ENCODE data around the gene CCNY.

Gene CCNY

GRCh38 chr10:35608328-35608672 is 272.0 kb downstream of the CCNY start:
- DNase-seq (ENCODE audit: low read depth in 3 of 3, low spot score in 1 of 3), result no peak

GRCh38 chr10:35611750-35612149 is 275.4 kb downstream of the CCNY start:
- DNase-seq (ENCODE audit: low read depth in 3 of 3, low spot score in 1 of 3), result no peak

GRCh38 chr10:35612385-35613106 is 276.2 kb downstream of the CCNY start:
- DNase-seq (ENCODE audit: low read depth in 3 of 3, low spot score in 1 of 3), result no peak

GRCh38 chr10:35613107-35613440 is 276.8 kb downstream of the CCNY start:
- DNase-seq (ENCODE audit: low read depth in 3 of 3, low spot score in 1 of 3), result no peak

- no peak for DNase-seq (ENCODE audit: low read depth in 3 of 3, low spot score in 1 of 3)
Observed at GRCh38 chr10:35613597-35614226, 277.4 kb downstream of the CCNY start.

- DNase-seq (ENCODE audit: low read depth in 3 of 3, low spot score in 1 of 3), result no peak
Observed at GRCh38 chr10:35614312-35614711, 278.0 kb downstream of the CCNY start.

Data from stimulated activated CD4-positive, alpha-beta T cell treated with anti-CD3 and anti-CD28 coated beads, TNF-alpha, amount 100 ng/mL, for 1 hour (primary cell).